Stimulated activated CD4-positive, alpha-beta T cell treated with anti-CD3 and anti-CD28 coated beads, TNF-alpha, amount 100 ng/mL, for 1 hour (primary cell): Measurements from ENCODE around the gene FRAS1.
"Not testable (repeated sequence)": the region's sequence is repeated elsewhere in the genome, so short reads cannot be mapped to it uniquely, and the experiment has no call there.

Experiments used
- DNase-seq, 3 donors: peaks; one replicate each; pipeline ENCODE4 v3.0.0-alpha.2; 2020; ENCODE audit warnings: low read depth in 3 of 3, low spot score in 1 of 3

Gene FRAS1

GRCh38 chr4:78057135-78057599 is at the start of gene FRAS1:
Gene FRAS1 (plus strand): TSS chr4:78057323. CDS start chr4:78058010, 687 bp downstream.
- no peak for DNase-seq

- DNase-seq = not testable (repeated sequence)
These were observed 46.1 kb upstream of the FRAS1 start for GRCh38 chr4:78011003-78011402.

GRCh38 chr4:78014889-78015886 is 41.9 kb upstream of the FRAS1 start:
- DNase-seq = no peak

- DNase-seq = no peak
These were observed 38.7 kb upstream of the FRAS1 start for GRCh38 chr4:78018271-78019049.

- DNase-seq = no peak
These were observed 37.7 kb upstream of the FRAS1 start for GRCh38 chr4:78019414-78019813.

GRCh38 chr4:78020677-78021076 is 36.4 kb upstream of the FRAS1 start:
- no peak for DNase-seq

- no peak for DNase-seq
These were observed 34.6 kb upstream of the FRAS1 start for GRCh38 chr4:78022517-78022916.

GRCh38 chr4:78024085-78024484 is 33.0 kb upstream of the FRAS1 start:
- DNase-seq = no peak

- no peak for DNase-seq
These were observed 32.5 kb upstream of the FRAS1 start for GRCh38 chr4:78024576-78025091.

GRCh38 chr4:78031417-78031950 is 25.6 kb upstream of the FRAS1 start:
- no peak for DNase-seq

GRCh38 chr4:78032446-78032845 is 24.7 kb upstream of the FRAS1 start:
- no peak for DNase-seq

- DNase-seq = no peak
These were observed 24.2 kb upstream of the FRAS1 start for GRCh38 chr4:78032929-78033328.

- no peak for DNase-seq
These were observed 23.3 kb upstream of the FRAS1 start for GRCh38 chr4:78033861-78034260.

- DNase-seq = no peak
These were observed 18.4 kb upstream of the FRAS1 start for GRCh38 chr4:78038704-78039103.

GRCh38 chr4:78039678-78040077 is 17.4 kb upstream of the FRAS1 start:
- DNase-seq = no peak

- no peak for DNase-seq
These were observed 16.7 kb upstream of the FRAS1 start for GRCh38 chr4:78040431-78040830.

GRCh38 chr4:78047366-78047765 is 9.8 kb upstream of the FRAS1 start:
- no peak for DNase-seq

- no peak for DNase-seq
These were observed 626 bp upstream of the FRAS1 start for GRCh38 chr4:78056265-78057129.

- DNase-seq = no peak
These were observed 752 bp downstream of the FRAS1 start for GRCh38 chr4:78057600-78058550.
